GM12873 (cell line): ENCODE measurements around the gene GAPT.

Experiments used
- CTCF ChIP-seq: IDR thresholded peaks from 2 replicates; pipeline ENCODE4 v1.5.1; 2012; ENCODE audit warnings: low read depth, mild to moderate bottlenecking, moderate library complexity, low read length, control low read depth; ENCODE audit not compliant: insufficient read depth; ENCODE audit errors: missing control alignments

GAPT gene

DNA sequence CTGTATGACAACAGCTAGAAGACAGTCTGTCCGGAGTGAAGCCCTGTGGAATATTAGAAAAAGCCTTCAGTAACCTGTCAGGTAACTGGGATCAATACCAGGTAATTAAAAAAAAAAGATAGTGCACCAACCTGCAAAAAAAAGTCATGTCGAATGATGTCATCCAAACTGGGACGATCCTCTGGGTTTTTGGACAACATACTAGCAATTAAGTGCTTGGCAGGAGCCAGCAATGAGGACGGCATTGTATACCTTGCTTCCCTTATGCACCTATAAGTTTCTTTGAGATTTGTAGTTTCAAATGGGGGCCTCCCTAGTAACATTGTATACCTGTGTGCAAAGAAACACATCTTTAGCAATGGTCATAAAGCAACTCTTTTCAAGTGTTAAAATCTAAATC, 34.2 kb upstream of the GAPT start:
- no peak for TF ChIP-seq CTCF

- no peak for TF ChIP-seq CTCF
Observed at GRCh38 chr5:58458141-58458742, 33.0 kb upstream of the GAPT start.

DNA sequence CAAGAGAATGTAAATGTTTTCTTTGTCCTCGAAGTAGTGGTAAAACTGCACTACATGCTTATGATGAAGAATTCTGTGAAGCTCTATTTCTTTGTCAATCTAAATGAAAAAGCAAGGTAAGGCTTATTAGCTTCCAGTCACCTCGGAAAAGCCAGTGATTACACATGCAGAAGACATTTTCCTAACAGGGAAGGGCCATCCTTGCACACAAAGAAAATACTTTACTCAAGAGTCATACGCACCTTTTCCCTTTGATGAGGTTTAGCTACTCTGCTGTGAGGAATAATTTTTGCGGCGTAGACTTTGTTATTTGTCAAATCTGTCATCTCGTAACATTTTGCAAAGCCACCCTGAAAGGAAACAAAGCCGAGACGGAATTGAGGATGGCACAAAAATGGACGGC, 32.5 kb upstream of the GAPT start:
- no peak for TF ChIP-seq CTCF

- TF ChIP-seq CTCF: no peak
Observed at GRCh38 chr5:58459146-58460001, 31.9 kb upstream of the GAPT start.

- peak; percentile 49 for TF ChIP-seq CTCF
Observed at GRCh38 chr5:58460002-58460731, 31.1 kb upstream of the GAPT start, which contains the start of gene PLK2. PLK2 (minus strand) TSS chr5:58460086; CDS start chr5:58459959, 127 bp downstream.

DNA sequence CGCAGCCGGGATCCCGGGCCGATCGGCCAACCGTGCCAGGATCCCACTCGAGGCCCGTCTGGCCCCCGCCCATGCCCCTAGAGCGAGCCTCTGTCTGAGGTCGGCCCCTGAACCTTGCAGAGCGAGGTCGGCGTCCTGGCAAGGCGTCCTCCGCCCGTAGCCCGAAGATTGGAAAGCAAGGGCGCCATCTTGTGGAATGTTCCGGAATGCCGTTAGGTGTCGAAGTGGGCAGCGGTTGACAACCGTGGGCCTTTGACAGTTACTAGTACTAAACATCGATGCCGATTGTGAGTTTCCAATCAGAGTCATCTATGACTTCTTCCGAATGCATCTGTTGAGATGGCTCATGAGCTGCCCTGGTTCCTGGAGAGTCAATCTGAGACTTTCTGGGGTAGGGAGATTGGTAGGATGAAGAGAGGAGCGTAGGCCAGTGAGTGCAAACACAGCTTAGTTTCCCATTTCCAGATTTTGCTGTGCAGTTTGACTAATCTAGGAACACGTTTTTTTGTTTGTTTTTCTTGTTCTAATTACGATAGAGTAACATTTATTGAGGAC, 30.4 kb upstream of the GAPT start:
- TF ChIP-seq CTCF: peak; percentile 82

GRCh38 chr5:58462154-58462553, 29.1 kb upstream of the GAPT start:
- no peak for TF ChIP-seq CTCF
